ENCODE data around the gene NPY5R. TPM values are rescaled to one million over a fixed set of nuclear protein-coding genes. Genes with fewer than 3 reads are reported as not detected.

Gene NPY5R
- total RNA-seq, 1 donor from 2014 or later: 0.25 TPM

DNA sequence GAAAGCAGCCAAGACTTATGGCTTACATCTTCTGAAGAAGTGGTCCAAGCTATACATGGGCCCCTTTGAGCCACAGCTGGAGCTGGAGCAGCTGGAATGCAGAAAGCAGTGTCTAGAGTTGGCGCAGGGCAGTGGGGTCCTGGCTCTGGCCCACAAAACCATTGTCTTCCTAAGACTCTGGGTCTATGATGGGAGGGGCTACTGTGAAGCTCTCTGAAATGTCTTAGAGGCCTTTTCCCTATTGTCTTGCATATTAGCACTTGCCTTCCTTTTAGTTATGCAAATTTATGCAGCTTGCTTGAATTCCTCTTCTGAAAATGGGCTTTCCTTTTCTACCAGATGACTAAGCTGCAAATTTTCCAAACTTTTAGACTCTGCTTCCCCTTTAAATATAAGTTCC lies 26.6 kb upstream of the NPY5R start:
- intact Hi-C loops (cut with micrococcal nuclease): no loop called here
- H3K4me1 ChIP-seq: no peaks in the 10 kb centered on the region
- peaks cover 5% of the 10 kb centered on the region for H3K27me3 ChIP-seq (ENCODE audit: low read depth)
- no peak overlapping the region for H3K27ac ChIP-seq (replicated peaks)
- DNase-seq: no peak
- H3K9me3 ChIP-seq (replicated peaks): peaks cover 42% of the 10 kb centered on the region
- H3K4me3 ChIP-seq: no peak overlapping the region
- H3K36me3 ChIP-seq: no peaks in the 10 kb centered on the region
- TF ChIP-seq, protein P1, sequence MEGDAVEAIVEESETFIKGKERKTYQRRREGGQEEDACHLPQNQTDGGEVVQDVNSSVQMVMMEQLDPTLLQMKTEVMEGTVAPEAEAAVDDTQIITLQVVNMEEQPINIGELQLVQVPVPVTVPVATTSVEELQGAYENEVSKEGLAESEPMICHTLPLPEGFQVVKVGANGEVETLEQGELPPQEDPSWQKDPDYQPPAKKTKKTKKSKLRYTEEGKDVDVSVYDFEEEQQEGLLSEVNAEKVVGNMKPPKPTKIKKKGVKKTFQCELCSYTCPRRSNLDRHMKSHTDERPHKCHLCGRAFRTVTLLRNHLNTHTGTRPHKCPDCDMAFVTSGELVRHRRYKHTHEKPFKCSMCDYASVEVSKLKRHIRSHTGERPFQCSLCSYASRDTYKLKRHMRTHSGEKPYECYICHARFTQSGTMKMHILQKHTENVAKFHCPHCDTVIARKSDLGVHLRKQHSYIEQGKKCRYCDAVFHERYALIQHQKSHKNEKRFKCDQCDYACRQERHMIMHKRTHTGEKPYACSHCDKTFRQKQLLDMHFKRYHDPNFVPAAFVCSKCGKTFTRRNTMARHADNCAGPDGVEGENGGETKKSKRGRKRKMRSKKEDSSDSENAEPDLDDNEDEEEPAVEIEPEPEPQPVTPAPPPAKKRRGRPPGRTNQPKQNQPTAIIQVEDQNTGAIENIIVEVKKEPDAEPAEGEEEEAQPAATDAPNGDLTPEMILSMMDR (IDR thresholded peaks at IDR 0.05; ENCODE audit: borderline replicate concordance): no peak

DNA sequence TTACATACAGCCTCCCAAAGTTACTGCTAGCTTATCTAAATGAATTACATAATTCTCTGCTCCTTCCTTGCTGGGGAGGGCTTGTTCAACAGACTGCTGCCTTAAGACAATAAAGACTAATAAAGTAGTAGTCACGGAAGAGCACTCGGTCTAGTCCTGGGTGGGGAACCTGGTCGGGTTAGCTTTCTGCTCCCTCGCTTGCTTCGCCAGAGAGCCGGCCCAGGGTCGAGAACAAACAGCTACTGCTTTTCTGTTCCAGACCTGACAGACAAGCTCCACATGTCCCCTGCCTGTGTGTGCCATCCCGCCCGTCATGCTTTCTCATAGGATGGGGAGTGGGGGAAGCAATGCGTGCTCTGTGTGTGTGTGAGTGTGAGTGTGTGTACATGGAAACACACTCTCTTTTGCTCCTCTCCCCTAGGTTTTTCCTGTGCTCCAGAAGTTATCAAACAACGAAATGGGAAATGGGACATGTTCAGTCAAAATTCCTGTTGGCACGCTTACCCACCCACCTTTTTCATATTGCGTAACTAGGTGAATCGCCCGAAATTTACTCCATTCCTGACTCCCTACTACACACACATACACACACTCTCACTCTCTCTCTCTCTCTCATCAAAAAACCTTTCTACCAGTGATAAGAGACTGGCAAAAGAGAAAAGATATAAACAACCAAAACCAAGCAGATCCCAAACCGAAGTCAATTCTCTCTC lies 12.6 kb upstream of the NPY5R start:
- Histone ChIP-seq H3K4me3 (peak overlapping the region; percentile 71), H3K27ac (replicated peaks) (no peak overlapping the region)

DNA sequence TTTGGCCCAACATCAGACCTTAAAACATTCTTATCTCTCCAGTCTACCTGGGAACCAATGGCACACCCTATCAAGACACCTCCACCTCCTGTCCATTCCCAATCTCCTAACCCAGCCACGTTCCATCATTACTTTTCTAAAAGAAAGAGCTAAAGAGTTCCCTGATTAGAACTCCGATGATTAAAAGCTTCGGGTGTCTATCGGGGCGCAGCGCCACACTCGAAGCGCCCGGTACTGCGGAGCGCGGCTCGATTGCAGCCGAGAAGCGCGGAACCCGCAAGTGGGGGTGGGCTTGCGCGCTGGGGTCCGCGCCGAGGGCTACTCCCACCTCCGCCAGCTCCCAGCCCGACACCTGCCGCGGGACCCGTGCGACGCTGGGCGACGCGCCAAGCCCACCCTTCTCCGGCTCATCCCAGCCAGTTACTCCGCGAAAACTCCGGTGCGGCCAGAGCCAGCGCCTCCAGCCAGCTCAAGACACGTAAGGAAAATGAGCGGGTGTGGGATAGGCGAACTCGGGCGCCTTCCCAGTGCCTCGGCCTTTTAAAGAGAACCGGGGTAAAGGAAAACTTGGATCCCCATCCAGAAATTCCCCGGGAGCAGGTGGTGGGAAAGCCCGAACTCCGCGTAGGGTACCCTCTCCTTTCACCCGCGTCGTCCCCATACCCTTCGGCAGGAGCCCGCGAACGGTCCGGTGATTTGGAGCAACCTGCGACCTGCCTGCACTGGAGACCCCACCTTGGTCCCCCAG lies 11.9 kb upstream of the NPY5R start:
- peaks cover 31% of the 10 kb centered on the region for H3K27me3 ChIP-seq (ENCODE audit: low read depth)

More for the DNA sequence above, 12.6 kb upstream of the NPY5R start:
- H3K27me3 ChIP-seq (ENCODE audit: low read depth): peaks cover 31% of the 10 kb centered on the region
- TF ChIP-seq, protein P1 (IDR thresholded peaks at IDR 0.05; ENCODE audit: borderline replicate concordance): no peak
- H3K9me3 ChIP-seq (replicated peaks): no peaks in the 10 kb centered on the region
- no peak for DNase-seq
- intact Hi-C loops (cut with micrococcal nuclease): loop anchor here (5.0 kb wide), 1 partner anchor 834 kb away; no protein-coding TSS in a partner anchor
- peaks cover 21% of the 10 kb centered on the region for H3K4me1 ChIP-seq
- H3K36me3 ChIP-seq: no peaks in the 10 kb centered on the region

DNA sequence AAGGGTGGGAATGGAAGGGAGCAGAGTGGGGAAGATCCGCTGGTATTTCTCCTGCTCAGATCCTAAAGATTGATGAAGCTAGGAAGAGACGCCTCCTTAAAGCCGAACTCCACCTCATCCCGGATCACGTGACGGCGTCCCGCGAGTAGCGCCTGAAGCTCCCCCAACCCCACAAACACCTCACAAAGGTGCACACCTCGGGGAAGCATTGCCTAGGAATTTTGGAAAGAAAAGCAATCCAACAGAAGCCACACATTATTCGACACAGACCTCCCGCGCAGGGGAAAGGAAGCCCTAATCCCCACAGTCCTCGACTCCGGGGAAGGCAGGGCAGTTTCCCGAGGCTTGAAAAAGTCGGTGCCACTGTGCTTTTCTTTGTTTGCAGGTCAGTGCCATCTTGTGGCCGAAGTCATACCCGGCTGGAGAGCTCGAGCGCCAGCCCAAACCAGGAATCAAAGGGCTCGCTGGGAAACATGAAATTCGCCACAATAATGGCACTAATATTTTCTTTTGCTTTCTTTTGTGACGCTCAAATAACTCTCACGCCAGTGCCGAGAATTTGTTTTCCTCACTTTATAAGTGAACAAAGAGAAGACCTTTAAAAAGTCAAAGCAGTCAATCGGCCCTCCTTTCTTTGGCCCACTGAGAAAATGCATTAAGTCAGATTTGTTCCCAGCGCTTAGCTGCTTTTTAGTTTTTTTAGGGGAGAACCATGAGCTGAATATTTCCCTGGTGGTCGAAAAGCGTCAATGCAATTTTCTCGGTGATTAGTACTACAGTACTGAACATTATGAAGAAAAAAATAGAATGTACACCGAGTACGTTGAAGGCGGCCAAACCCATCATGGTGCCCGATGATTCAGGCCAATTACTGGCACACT lies 10.9 kb upstream of the NPY5R start, which contains the start of gene NPY1R:
TSS of gene NPY1R (minus strand) at position 71 of the 881 bp plus-strand sequence. CDS start 6,042 bp downstream, outside the sequence.
- DNase-seq: peak; percentile 48
- intact Hi-C loops (cut with micrococcal nuclease): loop anchor here (5.0 kb wide), 1 partner anchor 835 kb away; no protein-coding TSS in a partner anchor
- peak within 1 kb of the TSS; percentile 71 for H3K4me3 ChIP-seq
- peaks cover 21% of the 10 kb centered on the region for H3K4me1 ChIP-seq
- peak within 1 kb of the TSS; percentile 32 for H3K27ac ChIP-seq (replicated peaks)
- no peaks in the 10 kb centered on the region for H3K9me3 ChIP-seq (replicated peaks)
- TF ChIP-seq, protein P1 (IDR thresholded peaks at IDR 0.05; ENCODE audit: borderline replicate concordance): peak; percentile 77
- H3K27me3 ChIP-seq (ENCODE audit: low read depth): peaks cover 38% of the 10 kb centered on the region
- H3K36me3 ChIP-seq: no peaks in the 10 kb centered on the region

More for the DNA sequence above, 11.9 kb upstream of the NPY5R start:
- H3K9me3 ChIP-seq (replicated peaks): no peaks in the 10 kb centered on the region
- no peak overlapping the region for H3K27ac ChIP-seq (replicated peaks)
- H3K4me1 ChIP-seq: peaks cover 21% of the 10 kb centered on the region
- peak; percentile 17 for DNase-seq
- H3K36me3 ChIP-seq: no peaks in the 10 kb centered on the region
- intact Hi-C loops (cut with micrococcal nuclease): loop anchor here (5.0 kb wide), 1 partner anchor 835 kb away; no protein-coding TSS in a partner anchor
- peak overlapping the region; percentile 71 for H3K4me3 ChIP-seq
- TF ChIP-seq, protein P1 (IDR thresholded peaks at IDR 0.05; ENCODE audit: borderline replicate concordance): no peak

DNA sequence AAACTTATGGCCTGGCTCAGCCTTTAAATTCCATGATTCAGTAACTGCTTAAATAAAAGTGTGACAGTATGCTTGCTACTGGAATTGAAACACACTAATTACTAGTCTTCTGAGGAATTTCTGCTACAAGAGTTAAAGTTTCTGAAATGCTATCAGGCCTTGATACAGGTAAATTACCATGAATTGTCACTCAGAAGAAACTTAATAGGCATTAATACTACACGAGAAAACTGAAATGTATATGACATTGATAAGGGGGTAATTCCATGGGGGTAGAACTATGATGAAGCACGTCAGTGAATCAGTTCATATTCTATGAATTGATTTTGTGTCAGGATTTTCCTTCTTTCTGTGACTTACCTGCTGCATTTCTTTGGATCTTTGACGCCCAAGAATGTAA lies 8.3 kb upstream of the NPY5R start:
- Histone ChIP-seq H3K4me1 (peaks cover 21% of the 10 kb centered on the region), H3K36me3 (no peaks in the 10 kb centered on the region), H3K27ac (replicated peaks) (no peak overlapping the region), H3K27me3 (ENCODE audit: low read depth) (peaks cover 53% of the 10 kb centered on the region), H3K9me3 (replicated peaks) (no peaks in the 10 kb centered on the region), H3K4me3 (no peak overlapping the region)
- TF ChIP-seq, protein P1 (IDR thresholded peaks at IDR 0.05; ENCODE audit: borderline replicate concordance): no peak
- intact Hi-C loops (cut with micrococcal nuclease): no loop called here
- DNase-seq: no peak
